DND-41 (cell line): Measurements from ENCODE around the gene SH2D4B.

ENCODE experiments used
- ATAC-seq: fragments of 200-7000 bp; cut with Tn5 transposase; 3 replicates; pipeline ENCODE4 v1.9.1; 2021; ENCODE audit warnings: low read depth; ENCODE audit not compliant: insufficient read depth
- DNase-seq: peaks from one replicate; pipeline ENCODE4 v3.0.0-alpha.2; 2020
- H2AFZ ChIP-seq: 2 replicates; pipeline ENCODE4 v1.6.0; 2012; ENCODE audit warnings: low read depth, low read length
- H3K27ac ChIP-seq: 2 replicates; pipeline ENCODE4 v1.5.1; 2012; ENCODE audit warnings: low read length, inconsistent platforms
- H3K27me3 ChIP-seq: fragments of 200-600 bp; sonication (generic); 2 replicates; pipeline ENCODE4 v1.6.0; 2012; ENCODE audit warnings: low read length, mild to moderate bottlenecking, inconsistent platforms; ENCODE audit not compliant: insufficient read depth, poor library complexity
- H3K36me3 ChIP-seq: 2 replicates; pipeline ENCODE4 v1.5.1; 2012; ENCODE audit warnings: low read length, inconsistent platforms; ENCODE audit not compliant: insufficient read depth
- H3K4me1 ChIP-seq: 2 replicates; pipeline ENCODE4 v1.5.1; 2012; ENCODE audit warnings: mild to moderate bottlenecking, low read length; ENCODE audit not compliant: insufficient read depth
- H3K4me2 ChIP-seq: 2 replicates; pipeline ENCODE4 v1.6.0; 2012; ENCODE audit warnings: mild to moderate bottlenecking, moderate library complexity, low read length, inconsistent platforms; ENCODE audit not compliant: insufficient read depth
- H3K4me3 ChIP-seq, 2 experiments: fragments of 200-600 bp in 1 of 2; shearing (Covaris generic) in 1 of 2; 2 replicates each; pipeline ENCODE4 v1.5.1; 2012 to 2016; ENCODE audit warnings: inconsistent platforms in 2 of 2, low read length in 2 of 2, mild to moderate bottlenecking in 2 of 2, low read depth in 1 of 2, moderate library complexity in 1 of 2
- H3K79me2 ChIP-seq: 2 replicates; pipeline ENCODE4 v1.6.0; 2012; ENCODE audit warnings: low read length, inconsistent platforms; ENCODE audit not compliant: insufficient read depth
- H3K9ac ChIP-seq: 2 replicates; pipeline ENCODE4 v1.6.0; 2012; ENCODE audit warnings: low read depth, mild to moderate bottlenecking, inconsistent platforms, low read length, moderate library complexity
- H3K9me3 ChIP-seq: 2 replicates; pipeline ENCODE4 v1.5.1; 2012; ENCODE audit warnings: low read length, moderate library complexity, mild to moderate bottlenecking, inconsistent platforms; ENCODE audit not compliant: insufficient read depth, severe bottlenecking
- H4K20me1 ChIP-seq: 2 replicates; pipeline ENCODE4 v1.6.0; 2012; ENCODE audit warnings: low read length; ENCODE audit not compliant: insufficient read depth
- CTCF ChIP-seq: IDR thresholded peaks from 2 replicates; pipeline ENCODE4 v1.5.1; 2012; ENCODE audit warnings: borderline replicate concordance, low read length, moderate library complexity, mild to moderate bottlenecking; ENCODE audit not compliant: poor library complexity, severe bottlenecking; ENCODE audit errors: extremely low read depth
- EZH2 ChIP-seq: IDR thresholded peaks from 3 replicates; pipeline ENCODE4 v1.6.1; 2012; ENCODE audit warnings: borderline replicate concordance, low read depth, mild to moderate bottlenecking, moderate library complexity, low read length, inconsistent platforms; ENCODE audit not compliant: severe bottlenecking

The SH2D4B gene

DNA sequence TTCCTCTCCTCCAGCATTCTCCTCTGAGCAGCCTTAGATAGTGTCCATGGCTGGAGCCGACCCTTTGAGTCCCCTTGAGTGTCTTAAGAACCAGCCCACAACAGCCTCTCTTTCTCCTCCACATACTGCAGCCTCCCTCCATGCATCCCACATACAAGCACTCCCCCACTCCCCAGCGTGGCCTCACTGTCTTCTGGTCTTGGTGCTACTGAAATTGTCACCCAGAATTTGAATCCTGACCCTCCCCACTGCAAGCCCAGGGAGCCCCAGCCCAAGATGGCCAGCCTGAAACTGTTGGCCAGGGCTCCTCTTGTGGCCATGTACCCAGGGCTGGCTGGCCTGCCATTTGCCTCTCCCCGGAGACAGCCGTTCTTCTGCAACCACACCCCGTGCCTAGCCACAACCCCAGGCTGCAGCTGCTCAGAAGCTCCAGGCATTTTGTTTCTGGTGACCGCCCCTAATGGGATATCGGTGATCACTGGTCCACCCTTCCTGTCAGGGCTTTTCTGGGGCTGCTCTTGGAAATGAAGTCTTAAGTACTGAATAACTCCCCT, 18.8 kb upstream of the SH2D4B start:
- Histone ChIP-seq H3K36me3 (peaks cover 20% of the 10 kb centered on the region), H4K20me1 (no peaks in the 10 kb centered on the region; the same call in 1 of the 2 replicates), H3K9ac (no peak overlapping the region), H3K27ac (no peak overlapping the region), H3K4me2 (no peak overlapping the region), H3K79me2 (no peaks in the 10 kb centered on the region), H3K4me1 (no peaks in the 10 kb centered on the region), H3K9me3 (no peaks in the 10 kb centered on the region), H3K4me3 (no peak overlapping the region), H2AFZ (no peak overlapping the region), H3K27me3 (no peaks in the 10 kb centered on the region)
- TF ChIP-seq CTCF (no peak), EZH2 (no peak)
- DNase-seq (no peak), ATAC-seq (no peak)

DNA sequence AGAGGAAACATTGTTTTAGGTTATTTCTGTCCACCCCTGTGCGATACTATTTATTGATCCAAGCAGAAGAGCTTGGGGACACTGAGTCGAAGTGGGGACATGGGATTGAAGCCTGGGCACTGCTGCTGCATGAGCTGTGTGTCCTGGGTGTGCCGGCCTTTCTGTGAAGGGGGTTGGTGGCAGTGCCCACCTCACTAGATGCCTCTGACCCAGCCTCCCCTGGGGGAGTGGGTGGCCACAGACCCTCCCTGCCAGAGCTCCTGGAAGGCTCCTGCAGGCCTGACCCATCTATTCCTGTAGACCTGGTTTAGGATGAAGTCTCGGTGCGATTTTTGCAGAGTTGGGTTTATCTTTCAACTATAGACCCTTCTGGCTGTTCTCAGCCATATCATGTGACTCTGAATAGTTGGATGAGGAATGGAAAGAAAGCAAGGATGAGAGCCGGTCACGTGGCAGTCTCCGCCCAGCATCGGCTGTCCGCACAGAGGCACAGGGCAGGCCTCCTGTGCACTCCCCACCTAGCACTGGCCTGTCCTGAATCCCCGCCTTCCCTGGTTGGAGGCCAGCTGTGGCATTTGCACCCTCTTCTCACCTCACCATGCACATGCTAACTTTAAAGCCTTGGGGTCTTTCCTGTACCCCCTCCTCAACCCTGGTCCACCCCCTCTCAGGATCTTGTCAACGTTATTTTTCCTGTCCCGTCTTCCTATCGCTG, 17.6 kb upstream of the SH2D4B start:
- H3K27ac ChIP-seq = no peak overlapping the region
- peaks cover 13% of the 10 kb centered on the region for H3K36me3 ChIP-seq
- no peak overlapping the region for H3K4me3 ChIP-seq
- H3K9ac ChIP-seq = no peak overlapping the region
- no peaks in the 10 kb centered on the region for H3K79me2 ChIP-seq
- DNase-seq (no peak), ATAC-seq (no peak)
- H3K9me3 ChIP-seq = no peaks in the 10 kb centered on the region
- H3K4me1 ChIP-seq = no peaks in the 10 kb centered on the region
- no peaks in the 10 kb centered on the region; the same call in 1 of the 2 replicates for H4K20me1 ChIP-seq
- no peaks in the 10 kb centered on the region for H3K27me3 ChIP-seq
- TF ChIP-seq EZH2 (no peak), CTCF (no peak)
- H2AFZ ChIP-seq = no peak overlapping the region
- H3K4me2 ChIP-seq = no peak overlapping the region

GRCh38 chr10:80520661-80521470, 16.8 kb upstream of the SH2D4B start:
- H3K9me3 ChIP-seq = no peaks in the 10 kb centered on the region
- no peak overlapping the region for H3K9ac ChIP-seq
- DNase-seq (no peak), ATAC-seq (no peak)
- no peaks in the 10 kb centered on the region for H3K27me3 ChIP-seq
- no peak for TF ChIP-seq CTCF
- no peak for TF ChIP-seq EZH2
- no peak overlapping the region for H3K4me3 ChIP-seq
- H3K79me2 ChIP-seq = no peaks in the 10 kb centered on the region
- no peak overlapping the region for H2AFZ ChIP-seq
- H4K20me1 ChIP-seq = no peaks in the 10 kb centered on the region; the same call in 1 of the 2 replicates
- H3K36me3 ChIP-seq = peaks cover 13% of the 10 kb centered on the region
- H3K27ac ChIP-seq = no peak overlapping the region
- no peaks in the 10 kb centered on the region for H3K4me1 ChIP-seq
- H3K4me2 ChIP-seq = no peak overlapping the region
